ENCODE results near the gene LAMTOR1.

LAMTOR1 gene

GRCh38 chr11:72116019-72116755 lies 13.1 kb upstream of the LAMTOR1 start:
- DNase-seq: no peak

GRCh38 chr11:72114570-72114969 lies 11.5 kb upstream of the LAMTOR1 start:
- no peak for DNase-seq

GRCh38 chr11:72112978-72113808 lies 10.1 kb upstream of the LAMTOR1 start:
- DNase-seq: no peak

- peak; percentile 98 for DNase-seq
Measured at GRCh38 chr11:72112143-72112977, 9.3 kb upstream of the LAMTOR1 start, which contains the start of gene ANAPC15. TSS of gene ANAPC15 (minus strand) at chr11:72112695. CDS start at chr11:72111276, 1,419 bp downstream.

- no peak for DNase-seq
Measured at GRCh38 chr11:72111300-72112142, 8.4 kb upstream of the LAMTOR1 start.

GRCh38 chr11:72105888-72106287 lies 2.8 kb upstream of the LAMTOR1 start, which contains the start of gene TOMT:
TSS of gene TOMT (plus strand) at chr11:72105924. CDS start at chr11:72105952, 28 bp downstream.
- no peak for DNase-seq

- DNase-seq: no peak
Measured at GRCh38 chr11:72103754-72104167, 664 bp upstream of the LAMTOR1 start.

- no peak for DNase-seq
Measured at GRCh38 chr11:72102631-72102945, 509 bp downstream of the LAMTOR1 start.

- no peak for DNase-seq
Measured at GRCh38 chr11:72102162-72102561, 935 bp downstream of the LAMTOR1 start.

- no peak for DNase-seq
Measured at GRCh38 chr11:72100462-72100861, 2.6 kb downstream of the LAMTOR1 start.

- no peak for DNase-seq
Measured at GRCh38 chr11:72100009-72100408, 3.1 kb downstream of the LAMTOR1 start.

GRCh38 chr11:72098741-72099140 lies 4.4 kb downstream of the LAMTOR1 start:
- no peak for DNase-seq

GRCh38 chr11:72091292-72091691 lies 11.8 kb downstream of the LAMTOR1 start:
- DNase-seq: peak; percentile 66

- no peak for DNase-seq
Measured at GRCh38 chr11:72088076-72088808, 14.9 kb downstream of the LAMTOR1 start.

GRCh38 chr11:72085621-72086351 lies 17.3 kb downstream of the LAMTOR1 start:
- DNase-seq: peak; percentile 32

- peak; percentile 74 for DNase-seq
Measured at GRCh38 chr11:72084965-72085364, 18.1 kb downstream of the LAMTOR1 start.

GRCh38 chr11:72084076-72084475 lies 19.0 kb downstream of the LAMTOR1 start:
- DNase-seq: peak; percentile 62

- DNase-seq: no peak
Measured at GRCh38 chr11:72083414-72083813, 19.7 kb downstream of the LAMTOR1 start.

- no peak for DNase-seq
Measured at GRCh38 chr11:72081821-72082453, 21.2 kb downstream of the LAMTOR1 start.

- no peak for DNase-seq
Measured at GRCh38 chr11:72081184-72081644, 21.9 kb downstream of the LAMTOR1 start.

All from NCI-H1694 treated with DMSO at 0.1 percent for 48 hours (cell line).